Measurements from ENCODE around the gene NUDCD3. TPM values are rescaled to one million over a fixed set of nuclear protein-coding genes. Genes with fewer than 3 reads are reported as not detected.
A peak's percentile ranks its signal among the peaks of the same experiment; 100 is the strongest.

NUDCD3 gene
- total RNA-seq, 1 donor from 2014 or later: 104 TPM

DNA sequence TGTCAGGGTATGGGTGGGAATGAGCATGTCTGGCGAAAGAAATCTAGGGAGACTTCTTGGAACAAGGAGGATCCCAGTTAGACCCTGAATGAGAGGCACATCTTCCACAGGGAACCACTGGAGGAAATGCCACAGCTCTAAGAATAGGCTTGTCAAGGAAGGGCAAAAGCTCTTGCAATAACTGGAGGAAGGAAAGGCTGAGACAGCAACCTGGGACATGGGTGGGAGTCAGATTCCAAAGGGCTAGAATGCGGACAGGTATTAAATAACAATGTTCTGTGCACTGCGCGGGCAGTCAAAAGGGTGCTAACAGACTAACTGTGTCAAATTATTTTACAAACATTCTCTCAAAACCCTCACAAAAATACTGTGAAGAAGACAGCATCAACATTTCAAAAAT lies 4.5 kb downstream of the NUDCD3 start:
- intact Hi-C loops (cut with micrococcal nuclease): no loop called here
- no peak for ATAC-seq
- DNase-seq: no peak

DNA sequence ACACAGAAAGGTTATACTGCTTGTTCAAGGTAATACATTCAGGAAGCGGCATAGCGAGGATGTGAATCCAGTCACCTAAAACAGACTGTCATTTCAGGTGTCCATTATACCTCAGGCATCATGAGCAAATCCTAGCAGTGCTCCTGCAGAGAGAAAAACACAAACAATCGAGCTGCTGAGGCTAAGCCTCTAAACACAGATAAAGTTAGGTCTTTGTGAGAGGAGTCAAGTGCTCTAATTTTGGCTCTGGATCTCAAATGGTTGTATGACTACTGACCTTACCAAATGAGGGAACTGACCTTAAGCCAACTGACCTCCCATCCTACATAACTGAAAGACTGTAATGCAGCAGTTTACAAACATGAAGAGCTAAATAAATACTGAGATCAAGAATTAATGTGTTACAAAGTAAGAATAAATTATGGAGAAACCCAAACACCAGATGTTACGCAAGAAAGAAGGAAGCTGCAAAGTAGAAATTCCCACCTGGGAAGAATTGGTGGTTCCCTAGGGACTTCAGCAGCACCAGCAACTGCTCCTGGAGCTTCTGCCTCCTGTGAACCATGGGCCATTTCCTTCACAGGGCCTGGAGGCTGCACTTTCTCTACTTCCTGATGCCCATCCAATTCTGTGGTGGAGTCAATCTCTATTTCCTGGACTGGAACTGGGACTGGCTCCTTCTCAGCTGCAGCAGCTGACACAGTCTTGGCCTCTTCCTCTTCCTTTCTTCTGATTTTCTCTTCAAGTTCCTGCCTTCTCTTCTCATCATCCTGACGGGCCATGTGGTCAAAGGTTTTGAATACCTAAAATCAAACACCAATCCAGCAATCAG lies 5.8 kb downstream of the NUDCD3 start:
- intact Hi-C loops (cut with micrococcal nuclease): no loop called here
- DNase-seq (no peak), ATAC-seq (peak; percentile 78)

DNA sequence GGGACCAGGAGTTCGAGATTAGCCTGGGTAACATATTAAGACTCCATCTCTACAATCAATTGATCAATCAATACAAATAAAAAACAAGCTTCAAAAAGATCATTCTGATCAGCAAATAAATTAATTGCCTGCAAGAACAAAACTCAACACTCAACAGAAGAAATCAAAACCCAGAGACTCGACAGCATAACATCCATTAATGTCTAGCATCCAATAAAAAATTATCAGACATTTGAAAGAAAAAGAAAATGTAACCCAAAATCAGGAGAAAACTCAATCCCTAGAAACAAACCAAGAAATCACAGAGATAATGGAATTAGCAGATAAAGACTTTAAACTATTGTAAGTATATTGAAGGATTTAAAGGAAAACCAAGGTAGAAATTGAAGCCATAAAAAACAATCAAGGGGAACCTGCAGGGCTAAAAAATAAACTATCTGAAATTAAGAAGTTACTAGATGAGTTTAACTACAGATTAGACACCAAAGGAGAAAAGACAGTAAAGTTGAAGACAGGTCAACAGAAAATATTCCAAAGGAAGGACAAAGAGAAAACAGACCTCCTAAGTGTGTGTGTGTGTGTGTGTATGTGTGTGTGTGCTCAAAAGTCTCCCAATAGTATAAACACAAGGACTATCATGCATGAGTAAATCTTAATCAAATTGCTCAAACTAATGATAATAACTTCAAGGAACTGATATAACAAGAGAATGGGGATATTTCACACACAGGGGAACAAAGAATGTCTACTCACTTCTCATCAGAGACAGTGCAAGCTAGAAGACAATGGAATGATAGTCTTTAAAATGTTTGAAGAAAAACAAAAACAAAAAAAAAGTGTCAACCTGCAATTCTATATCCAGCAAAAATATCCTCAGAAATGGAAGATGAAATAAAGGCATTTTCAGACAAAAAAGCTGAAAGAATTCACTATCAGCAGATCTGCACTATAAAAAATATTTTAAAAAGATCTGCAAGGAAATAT lies 7.7 kb downstream of the NUDCD3 start:
- intact Hi-C loops (cut with micrococcal nuclease): no loop called here
- DNase-seq: no peak
- no peak for ATAC-seq

DNA sequence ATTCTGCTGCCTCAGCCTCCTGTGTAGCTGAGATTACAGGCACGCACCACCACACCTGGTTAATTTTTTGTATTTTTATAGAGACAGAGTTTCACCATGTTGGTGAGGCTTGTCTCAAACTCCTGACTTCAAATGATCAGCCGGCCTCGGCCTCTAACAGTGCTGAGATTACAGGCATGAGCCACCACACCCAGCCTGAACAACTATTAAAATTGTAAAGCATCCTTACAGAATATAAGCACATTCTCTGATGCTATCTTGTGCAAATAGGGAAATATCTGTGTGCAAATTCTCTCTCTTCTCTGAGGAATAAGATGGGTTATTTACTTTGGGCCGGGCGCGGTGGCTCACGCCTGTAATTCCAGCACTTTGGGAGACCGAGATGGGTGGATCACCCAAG lies 12.5 kb downstream of the NUDCD3 start:
- ATAC-seq: no peak
- no peak for DNase-seq
- intact Hi-C loops (cut with micrococcal nuclease): loop anchor here (5.0 kb wide), 1 partner anchor 236 kb away; no protein-coding TSS in a partner anchor

DNA sequence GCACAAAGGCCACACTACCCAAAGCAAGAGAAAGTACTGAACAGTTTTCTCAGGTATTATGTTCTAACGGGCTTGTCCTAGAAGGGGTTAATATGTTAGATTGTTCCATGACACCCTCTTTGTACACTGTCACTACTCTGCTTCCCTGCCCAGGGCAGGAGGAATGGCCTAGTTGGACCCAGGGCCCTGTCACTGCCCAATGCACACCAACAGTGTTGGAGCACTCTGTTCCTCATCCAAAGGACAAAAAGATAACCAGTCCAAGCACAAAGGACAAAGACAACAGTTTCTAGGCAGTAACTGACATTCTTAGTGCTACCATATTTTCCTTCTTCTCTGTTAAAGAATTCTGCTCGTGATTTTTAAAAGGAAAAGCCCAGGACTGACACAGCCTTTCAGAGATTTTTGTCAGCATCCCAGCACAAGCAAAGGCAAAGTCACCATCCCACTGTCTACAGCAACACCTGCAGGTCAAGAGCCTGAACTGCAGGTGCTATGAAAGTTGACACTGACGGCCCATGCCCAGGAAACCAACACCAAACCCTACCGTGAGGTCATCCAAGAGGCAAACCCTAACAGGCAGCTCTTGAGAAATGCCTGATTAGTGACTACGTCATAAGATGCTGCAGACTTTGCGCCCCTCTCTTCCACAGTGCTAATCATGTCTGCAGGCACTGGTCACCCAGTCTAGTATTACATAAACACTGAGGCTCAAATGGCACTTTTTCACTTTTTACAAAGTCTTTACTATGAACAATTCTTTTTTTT lies 13.2 kb downstream of the NUDCD3 start:
- intact Hi-C loops (cut with micrococcal nuclease): loop anchor here (5.0 kb wide), 1 partner anchor 235 kb away; no protein-coding TSS in a partner anchor
- DNase-seq: peak; percentile 43
- ATAC-seq: peak; percentile 88

DNA sequence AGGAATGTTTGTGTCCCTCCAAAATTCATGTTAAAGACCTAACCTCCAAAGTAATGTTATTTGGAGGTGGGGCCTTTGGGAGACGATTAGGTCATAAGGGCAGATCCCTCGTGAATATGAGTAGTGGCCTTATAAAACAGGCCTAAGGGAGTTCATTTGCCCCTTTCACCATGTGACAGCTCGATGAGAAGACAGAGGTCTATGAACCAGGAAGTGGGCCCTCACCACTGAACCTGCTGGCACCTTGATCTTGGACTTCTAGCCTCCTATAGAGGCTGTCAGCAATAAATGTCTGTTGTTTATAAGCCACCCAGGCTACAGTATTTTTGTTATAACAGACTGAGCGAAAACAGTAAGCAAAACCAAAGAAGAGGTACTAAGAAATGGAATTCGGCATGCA lies 14.1 kb downstream of the NUDCD3 start:
- no peak for DNase-seq
- ATAC-seq: no peak
- intact Hi-C loops (cut with micrococcal nuclease): loop anchor here (5.0 kb wide), 1 partner anchor 234 kb away; no protein-coding TSS in a partner anchor

DNA sequence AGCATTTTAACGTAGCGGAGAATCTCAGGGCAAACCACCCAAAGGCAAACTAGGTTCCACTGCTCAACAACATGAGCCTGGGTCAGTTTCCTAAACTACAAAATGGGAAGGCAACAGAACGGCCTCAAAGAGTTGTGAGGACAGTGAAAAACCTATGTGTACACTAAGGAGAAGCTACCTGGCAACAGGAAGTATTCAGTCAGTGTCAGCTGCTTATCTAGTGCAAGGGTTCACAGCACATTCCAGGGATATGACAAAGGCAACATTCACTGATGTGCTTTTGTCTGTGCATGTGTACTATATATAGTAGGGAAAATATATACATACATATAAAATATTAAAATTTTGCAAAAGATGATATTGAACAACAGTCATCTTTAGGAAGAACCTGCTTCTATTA lies 17.2 kb downstream of the NUDCD3 start:
- ATAC-seq (peak; percentile 23), DNase-seq (no peak)
- intact Hi-C loops (cut with micrococcal nuclease): no loop called here

DNA sequence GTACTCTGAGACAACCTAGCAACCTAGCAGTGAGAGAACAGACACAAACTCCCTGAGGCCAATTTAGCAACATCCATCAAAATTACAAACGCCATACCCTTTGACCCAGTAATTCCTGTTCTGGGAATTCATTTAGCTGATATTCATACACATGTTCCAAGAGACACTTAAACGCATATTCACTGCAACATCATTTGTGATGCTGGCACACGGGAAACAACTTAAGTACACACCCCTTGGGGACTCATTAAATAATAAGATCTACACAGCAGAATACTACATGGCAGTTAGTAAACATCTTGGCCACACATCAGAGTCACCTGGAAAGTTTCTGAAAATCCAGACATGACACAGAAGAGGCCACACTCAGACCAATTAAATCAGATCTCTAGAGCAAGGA lies 17.6 kb downstream of the NUDCD3 start:
- ATAC-seq (peak; percentile 14), DNase-seq (no peak)
- intact Hi-C loops (cut with micrococcal nuclease): no loop called here

DNA sequence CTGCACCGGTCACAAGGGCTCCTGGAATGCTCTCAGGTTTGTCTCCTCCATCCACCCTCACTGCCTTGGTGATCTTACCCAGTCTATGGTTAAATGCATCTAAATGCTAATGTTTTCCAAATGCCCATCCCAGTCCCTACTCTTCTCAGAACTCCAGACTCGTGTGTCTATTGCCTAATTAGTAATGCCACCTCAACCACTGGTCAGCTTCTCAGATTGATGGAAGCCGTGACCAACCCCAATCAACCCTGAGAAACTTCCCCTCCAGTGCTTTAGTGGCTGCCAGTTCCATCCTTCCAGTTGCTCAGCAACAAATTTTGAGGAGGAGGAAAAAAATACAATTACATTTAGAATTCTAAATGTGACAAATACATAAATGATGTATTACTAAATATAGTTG lies 18.6 kb downstream of the NUDCD3 start:
- DNase-seq: no peak
- no peak for ATAC-seq
- intact Hi-C loops (cut with micrococcal nuclease): no loop called here

DNA sequence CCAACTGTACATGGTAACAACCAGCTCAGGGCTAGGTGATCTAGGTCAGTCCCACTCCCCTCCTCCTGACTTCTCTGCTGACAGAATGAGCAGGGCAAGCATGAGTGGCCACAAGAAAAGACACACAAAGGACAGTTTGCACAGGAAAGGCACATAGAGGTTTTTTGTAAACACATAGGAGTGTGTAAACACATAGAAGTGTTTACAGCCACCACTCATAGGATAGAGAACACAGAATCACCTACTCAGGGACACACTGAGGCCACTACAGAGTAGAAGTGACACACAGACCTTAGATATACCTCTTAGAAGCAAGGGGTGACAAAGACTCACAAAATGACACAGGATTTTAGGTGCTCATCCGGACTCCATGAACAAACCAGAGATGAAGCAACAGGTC lies 19.0 kb downstream of the NUDCD3 start:
- DNase-seq (no peak), ATAC-seq (no peak)
- intact Hi-C loops (cut with micrococcal nuclease): no loop called here

DNA sequence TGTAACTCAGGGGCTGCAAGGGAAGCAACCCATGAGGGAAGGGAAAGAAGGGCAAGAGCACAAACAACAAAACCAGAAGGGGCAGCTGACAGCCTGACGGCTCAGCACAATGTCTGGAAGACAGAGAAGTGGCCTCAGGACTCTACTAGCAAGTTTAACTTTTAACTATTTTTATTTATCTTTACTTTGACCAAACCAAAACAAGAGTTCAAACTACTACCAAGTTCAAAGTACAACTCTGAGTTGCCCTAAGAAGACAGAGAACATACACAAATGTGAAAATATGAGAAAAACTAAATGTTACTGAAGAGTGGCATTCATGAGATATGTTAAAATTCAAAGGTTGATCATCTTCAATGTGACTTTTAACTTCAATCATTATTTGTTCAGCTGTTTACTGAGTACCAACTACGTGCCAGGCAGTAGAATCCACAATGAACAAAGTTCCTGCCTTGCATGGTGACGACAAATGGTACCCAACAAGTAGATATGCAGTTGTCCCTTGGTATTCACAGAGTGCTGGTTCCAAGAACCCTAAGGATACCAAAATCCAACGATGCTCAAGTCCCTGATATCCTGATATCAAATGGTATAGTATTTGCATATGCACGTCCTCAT lies 19.7 kb downstream of the NUDCD3 start:
- intact Hi-C loops (cut with micrococcal nuclease): no loop called here
- no peak for ATAC-seq
- DNase-seq: no peak

DNA sequence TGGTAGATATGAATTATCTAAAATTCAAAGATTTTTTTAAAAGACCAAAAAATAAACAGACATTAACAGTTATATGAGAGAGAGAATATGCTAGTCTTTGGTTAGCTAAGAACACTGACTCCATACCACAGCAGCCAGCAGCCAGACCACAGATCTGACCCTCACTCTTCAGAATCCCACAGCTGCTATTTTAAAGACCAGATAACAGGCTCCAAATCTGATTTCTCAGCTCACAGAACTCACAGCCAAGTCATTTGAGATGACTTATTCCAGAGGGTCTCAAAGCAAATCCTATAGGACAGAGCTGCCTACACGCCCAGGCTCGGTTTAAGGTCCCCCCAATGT lies 20.4 kb downstream of the NUDCD3 start:
- DNase-seq (no peak), ATAC-seq (no peak)
- intact Hi-C loops (cut with micrococcal nuclease): no loop called here

DNA sequence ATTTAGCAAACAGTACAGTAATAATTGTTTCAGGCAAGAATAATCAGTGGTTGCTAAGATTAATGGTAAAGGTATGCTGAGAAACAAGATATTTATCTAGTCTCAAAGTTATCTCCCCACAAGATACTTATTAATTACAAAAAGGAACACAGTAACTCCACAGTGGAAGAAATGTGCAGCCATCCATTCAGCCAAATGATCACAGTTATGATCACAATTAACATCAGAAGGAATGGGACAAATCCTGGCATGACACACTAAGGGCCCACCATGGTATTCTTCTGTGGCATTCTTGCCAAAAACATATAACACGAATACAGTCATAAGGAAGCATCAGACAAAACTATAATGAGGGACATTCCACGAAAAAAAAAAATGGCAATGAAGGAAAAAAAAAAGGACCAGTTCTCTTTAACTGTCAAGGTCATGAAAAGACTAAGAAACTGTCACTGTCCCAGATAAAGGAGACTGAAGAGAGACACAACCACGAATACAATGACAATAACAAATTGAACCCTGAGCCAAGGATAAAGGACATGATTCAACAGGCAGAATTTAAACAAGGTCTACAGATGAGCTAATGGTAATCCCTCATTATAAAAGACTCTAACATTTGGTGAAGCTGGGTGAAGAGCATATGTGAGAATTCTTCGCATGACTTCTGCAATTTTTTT lies 20.9 kb downstream of the NUDCD3 start:
- DNase-seq: no peak
- no peak for ATAC-seq
- intact Hi-C loops (cut with micrococcal nuclease): no loop called here

DNA sequence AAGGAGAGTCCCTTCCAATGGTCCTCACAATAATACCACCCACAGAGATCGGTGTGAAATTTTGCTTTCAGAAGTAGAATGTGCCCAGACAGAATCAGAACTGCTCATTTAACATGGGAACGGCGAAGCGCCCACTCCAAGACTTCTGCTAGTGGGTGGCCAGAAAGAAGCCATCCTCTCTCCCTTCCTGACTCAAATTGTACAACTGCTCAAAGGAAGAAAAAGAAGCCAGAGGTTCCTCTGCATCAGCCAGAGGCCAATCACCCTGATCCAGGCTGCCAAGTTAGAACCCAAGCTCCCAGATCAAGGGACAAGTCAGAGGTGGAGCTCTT lies 23.3 kb downstream of the NUDCD3 start:
- intact Hi-C loops (cut with micrococcal nuclease): no loop called here
- DNase-seq (no peak), ATAC-seq (no peak)

DNA sequence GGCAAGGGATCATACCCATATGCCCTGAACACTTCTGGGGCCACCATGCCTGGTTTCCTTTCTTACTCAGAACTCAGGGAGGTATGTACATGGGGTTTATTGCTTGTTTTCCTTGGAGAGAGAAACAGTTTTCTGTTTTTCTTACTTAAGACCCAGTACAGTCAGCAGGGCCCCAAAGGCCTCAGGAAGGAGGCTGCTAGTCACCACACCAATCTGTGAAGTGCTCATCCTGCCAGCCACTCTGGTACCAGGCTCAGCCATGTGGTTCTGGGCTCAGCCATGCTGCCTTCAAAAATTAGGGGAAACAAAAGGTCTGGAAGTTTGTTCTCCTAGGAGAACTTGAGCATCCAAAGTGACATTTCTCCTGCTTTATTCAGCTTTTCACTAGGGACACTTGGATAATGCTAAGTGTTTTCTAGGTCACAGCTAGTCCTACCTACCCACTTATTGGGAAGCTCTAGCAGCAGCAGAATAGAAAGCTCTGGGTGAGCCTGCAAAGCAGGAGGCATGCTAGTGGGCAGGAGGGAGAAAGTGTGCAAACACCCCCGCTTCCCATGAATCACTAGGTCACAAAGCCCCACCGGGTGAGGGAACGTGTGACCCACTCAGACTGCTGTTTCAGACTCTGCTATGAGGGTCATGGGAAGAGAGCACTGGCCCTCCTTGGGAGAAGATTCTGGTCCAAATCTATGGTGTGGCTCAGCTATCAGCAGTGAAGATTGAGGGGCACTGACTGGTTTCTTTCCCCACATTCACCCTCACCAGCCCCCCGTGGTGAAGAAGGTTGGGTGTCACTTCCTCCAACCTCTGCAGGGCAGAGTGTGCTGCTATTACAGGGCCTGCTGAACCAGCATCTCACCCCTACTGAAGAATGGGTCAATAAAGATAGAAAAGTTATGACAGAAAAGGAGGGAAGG lies 23.9 kb downstream of the NUDCD3 start:
- intact Hi-C loops (cut with micrococcal nuclease): no loop called here

DNA sequence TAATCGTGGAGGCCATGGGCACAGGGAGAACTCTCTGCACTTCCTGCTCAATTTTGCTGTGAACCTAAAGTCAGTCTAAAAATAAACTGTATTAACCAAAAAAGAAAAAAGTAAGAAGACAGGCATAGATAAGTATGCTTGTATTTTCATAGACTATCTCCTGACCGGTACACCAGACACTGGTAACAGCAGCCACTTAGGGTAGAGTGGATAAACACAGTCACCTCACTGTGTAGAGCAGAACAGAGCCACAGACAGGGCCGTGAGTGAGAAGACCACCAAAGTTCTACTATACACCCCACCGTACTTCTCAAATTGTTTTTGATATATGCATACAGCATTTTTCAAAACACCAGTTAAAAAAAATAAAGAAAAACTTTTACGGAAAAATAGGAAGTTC lies 25.0 kb downstream of the NUDCD3 start:
- DNase-seq: no peak
- ATAC-seq: peak; percentile 74
- intact Hi-C loops (cut with micrococcal nuclease): no loop called here

More for the DNA sequence above, 23.9 kb downstream of the NUDCD3 start:
- DNase-seq (no peak), ATAC-seq (no peak)

DNA sequence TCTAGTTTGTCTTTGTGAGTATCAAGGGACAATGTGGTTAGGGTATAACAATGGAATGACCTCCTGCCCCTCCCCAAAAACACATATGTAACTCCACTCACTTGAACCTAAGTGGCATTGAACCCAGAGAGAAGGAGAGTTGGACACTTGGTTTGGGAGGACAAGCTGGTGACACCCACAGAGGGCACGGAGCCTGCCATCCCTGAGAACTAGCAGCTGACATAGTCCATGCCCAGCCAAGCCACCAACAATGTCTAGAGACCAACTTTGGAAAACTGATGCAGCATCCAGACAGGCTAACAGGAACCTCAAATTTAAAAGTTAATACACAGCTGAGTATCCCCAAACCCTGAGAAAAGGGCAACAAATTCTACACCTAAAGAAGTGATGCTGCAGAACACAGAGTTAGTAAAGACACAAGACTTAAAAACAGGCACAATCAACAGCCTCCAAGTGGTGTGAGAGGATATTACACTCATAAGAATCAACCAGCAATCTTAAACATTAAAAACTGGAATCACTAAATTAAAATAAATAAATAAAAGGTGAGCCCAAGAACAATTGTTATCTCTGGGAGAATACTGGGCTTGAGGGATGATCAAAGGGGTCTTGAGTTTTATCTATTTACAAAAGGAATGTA lies 27.2 kb downstream of the NUDCD3 start:
- intact Hi-C loops (cut with micrococcal nuclease): no loop called here
- no peak for DNase-seq
- ATAC-seq: peak; percentile 33
